Erythroblast (primary cell): Measurements from ENCODE around the gene XXYLT1.

Source experiments
- GATA1 ChIP-seq: IDR thresholded peaks from 2 replicates; pipeline ENCODE4 v1.6.1; 2011; ENCODE audit warnings: low read depth, mild to moderate bottlenecking, control low read depth, low read length, moderate library complexity
- POLR2A ChIP-seq: IDR thresholded peaks from 2 replicates; pipeline ENCODE4 v1.6.1; 2011; ENCODE audit warnings: mild to moderate bottlenecking, low read length

DNA sequence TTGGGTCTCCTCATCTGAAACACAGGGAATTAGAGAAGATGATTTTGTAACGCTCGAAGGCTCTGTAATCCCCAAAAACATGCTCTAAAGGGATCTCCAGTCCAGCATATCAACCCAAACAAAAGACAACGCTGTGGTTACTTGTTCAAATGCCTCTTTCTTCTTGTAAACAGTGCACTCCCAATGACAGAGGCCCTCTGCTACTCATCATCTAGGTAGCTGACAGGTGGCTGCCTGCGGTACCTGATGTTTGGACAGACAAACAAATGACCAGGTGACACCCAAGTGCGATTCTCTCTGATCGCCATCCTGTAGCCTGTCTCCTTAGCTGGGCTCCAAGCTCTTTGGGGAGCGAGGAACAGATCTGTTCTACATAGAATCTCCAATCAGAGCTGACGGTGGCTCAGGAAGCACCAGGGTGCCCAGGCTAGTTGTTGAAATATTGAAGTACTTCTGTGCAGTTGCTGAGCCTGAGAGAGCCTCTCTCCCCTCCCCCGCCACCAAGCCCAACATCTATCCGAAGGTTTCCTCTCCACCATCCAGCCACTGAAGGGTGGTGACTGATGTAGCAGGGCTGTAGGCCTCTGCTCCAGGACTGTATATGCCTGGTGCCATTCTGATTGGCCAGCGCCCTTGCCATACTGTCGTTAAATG, 238.7 kb downstream of the XXYLT1 start:
- TF ChIP-seq POLR2A = no peak
- no peak for TF ChIP-seq GATA1
